Measurements from ENCODE around the gene FASLG.

DNA sequence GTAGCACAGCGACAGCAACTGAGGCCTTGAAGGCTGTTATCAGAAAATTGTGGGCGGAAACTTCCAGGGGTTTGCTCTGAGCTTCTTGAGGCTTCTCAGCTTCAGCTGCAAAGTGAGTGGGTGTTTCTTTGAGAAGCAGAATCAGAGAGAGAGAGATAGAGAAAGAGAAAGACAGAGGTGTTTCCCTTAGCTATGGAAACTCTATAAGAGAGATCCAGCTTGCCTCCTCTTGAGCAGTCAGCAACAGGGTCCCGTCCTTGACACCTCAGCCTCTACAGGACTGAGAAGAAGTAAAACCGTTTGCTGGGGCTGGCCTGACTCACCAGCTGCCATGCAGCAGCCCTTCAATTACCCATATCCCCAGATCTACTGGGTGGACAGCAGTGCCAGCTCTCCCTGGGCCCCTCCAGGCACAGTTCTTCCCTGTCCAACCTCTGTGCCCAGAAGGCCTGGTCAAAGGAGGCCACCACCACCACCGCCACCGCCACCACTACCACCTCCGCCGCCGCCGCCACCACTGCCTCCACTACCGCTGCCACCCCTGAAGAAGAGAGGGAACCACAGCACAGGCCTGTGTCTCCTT lies at the start of gene FASLG:
- no peak for TF ChIP-seq POLR2A (IDR thresholded peaks at IDR 0.05)
- TF ChIP-seq, protein P1, sequence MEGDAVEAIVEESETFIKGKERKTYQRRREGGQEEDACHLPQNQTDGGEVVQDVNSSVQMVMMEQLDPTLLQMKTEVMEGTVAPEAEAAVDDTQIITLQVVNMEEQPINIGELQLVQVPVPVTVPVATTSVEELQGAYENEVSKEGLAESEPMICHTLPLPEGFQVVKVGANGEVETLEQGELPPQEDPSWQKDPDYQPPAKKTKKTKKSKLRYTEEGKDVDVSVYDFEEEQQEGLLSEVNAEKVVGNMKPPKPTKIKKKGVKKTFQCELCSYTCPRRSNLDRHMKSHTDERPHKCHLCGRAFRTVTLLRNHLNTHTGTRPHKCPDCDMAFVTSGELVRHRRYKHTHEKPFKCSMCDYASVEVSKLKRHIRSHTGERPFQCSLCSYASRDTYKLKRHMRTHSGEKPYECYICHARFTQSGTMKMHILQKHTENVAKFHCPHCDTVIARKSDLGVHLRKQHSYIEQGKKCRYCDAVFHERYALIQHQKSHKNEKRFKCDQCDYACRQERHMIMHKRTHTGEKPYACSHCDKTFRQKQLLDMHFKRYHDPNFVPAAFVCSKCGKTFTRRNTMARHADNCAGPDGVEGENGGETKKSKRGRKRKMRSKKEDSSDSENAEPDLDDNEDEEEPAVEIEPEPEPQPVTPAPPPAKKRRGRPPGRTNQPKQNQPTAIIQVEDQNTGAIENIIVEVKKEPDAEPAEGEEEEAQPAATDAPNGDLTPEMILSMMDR (IDR thresholded peaks at IDR 0.05): no peak
